Activated B cell treated with CpG ODN at 0.5 μM for 24 hours (primary cell): ENCODE results near the gene RBFOX2. TPM values are rescaled to one million over a fixed set of nuclear protein-coding genes. Genes with fewer than 3 reads are reported as not detected.

Experiments
- ATAC-seq: fragments of 200-7000 bp; cut with Tn5 transposase; one replicate; pipeline ENCODE4 v1.10.0; 2021; ENCODE audit warnings: low read depth, mild to moderate bottlenecking, moderate library complexity
- CTCF ChIA-PET: fragments of 350-600 bp; sonication (Branson Sonifier 250); formaldehyde crosslinking; loops from one replicate; lab custom pipeline; 2021; ENCODE audit warnings: antibody characterized with exemption; lab: Charles Lee
- POLR2A ChIA-PET: fragments of 350-600 bp; sonication (Branson Sonifier 250); formaldehyde crosslinking; loops from one replicate; lab custom pipeline; 2021; ENCODE audit warnings: antibody characterized with exemption; lab: Charles Lee
- DNase-seq: peaks from one replicate; pipeline ENCODE4 v3.0.0; 2022
- H3K27ac Mint-ChIP-seq: one replicate; pipeline ENCODE4 v1.8.0; 2020; ENCODE audit warnings: mixed read lengths
- H3K27me3 Mint-ChIP-seq: one replicate; pipeline ENCODE4 v1.8.0; 2021; ENCODE audit warnings: mixed read lengths
- H3K36me3 Mint-ChIP-seq: one replicate; pipeline ENCODE4 v1.8.0; 2021; ENCODE audit warnings: low read depth, mixed read lengths
- H3K4me1 Mint-ChIP-seq: one replicate; pipeline ENCODE4 v1.8.0; 2021; ENCODE audit warnings: mixed read lengths
- H3K4me3 Mint-ChIP-seq: one replicate; pipeline ENCODE4 v1.8.0; 2020; ENCODE audit warnings: mild to moderate bottlenecking, mixed read lengths
- H3K9me3 Mint-ChIP-seq: one replicate; pipeline ENCODE4 v1.8.0; 2020; ENCODE audit warnings: mixed read lengths
- CTCF ChIP-seq: fragments of 200-600 bp; IDR thresholded peaks from one replicate; pipeline ENCODE4 v1.8.0; 2022; ENCODE audit warnings: antibody characterized with exemption, mild to moderate bottlenecking
- intact Hi-C: fragments of 100-400 bp; cut with micrococcal nuclease; formaldehyde crosslinking; loops from one replicate; pipeline ENCODE4 v1.15.1; 2024
- total RNA-seq: library from RNA; stranded (reverse); gene quantifications from 2 replicates; pipeline ENCODE4 v1.2.3, GENCODE V29; 2022

The RBFOX2 gene
- total RNA-seq, 1 donor from 2014 or later: not detected

GRCh38 chr22:36009085-36009484 is 19.5 kb downstream of the RBFOX2 start:
- ATAC-seq: no peak
- no peak overlapping the region for H3K27ac Mint-ChIP-seq
- no peaks in the 10 kb centered on the region for H3K4me1 Mint-ChIP-seq
- no peak for DNase-seq
- CTCF ChIA-PET: no interaction called here
- H3K9me3 Mint-ChIP-seq: no peaks in the 10 kb centered on the region
- peaks cover 45% of the 10 kb centered on the region for H3K27me3 Mint-ChIP-seq
- TF ChIP-seq CTCF: no peak
- intact Hi-C loops: no loop called here
- no peaks in the 10 kb centered on the region for H3K36me3 Mint-ChIP-seq
- POLR2A ChIA-PET: no interaction called here
- no peak overlapping the region for H3K4me3 Mint-ChIP-seq

- ChIA-PET POLR2A (no interaction called here), CTCF (no interaction called here)
- Mint-ChIP-seq H3K27ac (no peak overlapping the region), H3K27me3 (peaks cover 46% of the 10 kb centered on the region), H3K4me3 (no peak overlapping the region), H3K4me1 (no peaks in the 10 kb centered on the region), H3K36me3 (no peaks in the 10 kb centered on the region), H3K9me3 (no peaks in the 10 kb centered on the region)
- TF ChIP-seq CTCF: no peak
- no peak for DNase-seq
- no peak for ATAC-seq
- intact Hi-C loops: no loop called here
These were observed 20.1 kb downstream of the RBFOX2 start for GRCh38 chr22:36008565-36008964.

- Mint-ChIP-seq H3K27me3 (peaks cover 41% of the 10 kb centered on the region), H3K27ac (no peak overlapping the region), H3K4me3 (no peak overlapping the region), H3K36me3 (no peaks in the 10 kb centered on the region), H3K4me1 (no peaks in the 10 kb centered on the region), H3K9me3 (no peaks in the 10 kb centered on the region)
- DNase-seq (no peak), ATAC-seq (no peak)
- ChIA-PET CTCF (no interaction called here), POLR2A (no interaction called here)
- TF ChIP-seq CTCF: no peak
- intact Hi-C loops: no loop called here
These were observed 20.5 kb downstream of the RBFOX2 start for GRCh38 chr22:36008131-36008530.

GRCh38 chr22:36003972-36004674 is 24.5 kb downstream of the RBFOX2 start:
- Mint-ChIP-seq H3K4me3 (no peak overlapping the region), H3K36me3 (no peaks in the 10 kb centered on the region), H3K9me3 (no peaks in the 10 kb centered on the region), H3K27me3 (peaks cover 24% of the 10 kb centered on the region), H3K27ac (no peak overlapping the region), H3K4me1 (no peaks in the 10 kb centered on the region)
- TF ChIP-seq CTCF: no peak
- CTCF ChIA-PET: no interaction called here
- DNase-seq (no peak), ATAC-seq (no peak)
- POLR2A ChIA-PET: no interaction called here
- intact Hi-C loops: no loop called here

- no peak for TF ChIP-seq CTCF
- Mint-ChIP-seq H3K4me1 (no peaks in the 10 kb centered on the region), H3K36me3 (no peaks in the 10 kb centered on the region), H3K27me3 (peaks cover 25% of the 10 kb centered on the region), H3K4me3 (no peak overlapping the region), H3K9me3 (no peaks in the 10 kb centered on the region), H3K27ac (no peak overlapping the region)
- DNase-seq (no peak), ATAC-seq (no peak)
- intact Hi-C loops: no loop called here
- ChIA-PET POLR2A (no interaction called here), CTCF (no interaction called here)
These were observed 25.8 kb downstream of the RBFOX2 start for GRCh38 chr22:36002718-36003260.
